ENCODE data around the gene BTBD16.

BTBD16 gene

GRCh38 chr10:122271076-122271475, at the start of gene BTBD16:
BTBD16 (plus strand) TSS chr10:122271296; CDS start chr10:122275082, 3,786 bp downstream.
- no peak for DNase-seq

- DNase-seq: no peak
These were observed 49.1 kb upstream of the BTBD16 start for GRCh38 chr10:122221958-122222357.

- DNase-seq: no peak
These were observed 48.5 kb upstream of the BTBD16 start for GRCh38 chr10:122222638-122223037.

GRCh38 chr10:122224159-122224558, 46.9 kb upstream of the BTBD16 start:
- DNase-seq: no peak

- no peak for DNase-seq
These were observed 45.8 kb upstream of the BTBD16 start for GRCh38 chr10:122225330-122225729.

GRCh38 chr10:122227754-122228153, 43.3 kb upstream of the BTBD16 start:
- no peak for DNase-seq

GRCh38 chr10:122229666-122230065, 41.4 kb upstream of the BTBD16 start:
- DNase-seq: no peak

- no peak for DNase-seq
These were observed 40.9 kb upstream of the BTBD16 start for GRCh38 chr10:122230222-122230621.

- DNase-seq: no peak
These were observed 38.3 kb upstream of the BTBD16 start for GRCh38 chr10:122232769-122233168.

GRCh38 chr10:122233857-122234348, 37.2 kb upstream of the BTBD16 start:
- no peak for DNase-seq

- DNase-seq: no peak
These were observed 36.7 kb upstream of the BTBD16 start for GRCh38 chr10:122234416-122234815.

GRCh38 chr10:122236690-122237306, 34.3 kb upstream of the BTBD16 start:
- DNase-seq: no peak

- no peak for DNase-seq
These were observed 33.6 kb upstream of the BTBD16 start for GRCh38 chr10:122237331-122237990.

- DNase-seq: no peak
These were observed 31.4 kb upstream of the BTBD16 start for GRCh38 chr10:122239578-122240257.

GRCh38 chr10:122240401-122240800, 30.7 kb upstream of the BTBD16 start:
- DNase-seq: no peak

- DNase-seq: no peak
These were observed 29.3 kb upstream of the BTBD16 start for GRCh38 chr10:122241836-122242235.

GRCh38 chr10:122243550-122243949, 27.5 kb upstream of the BTBD16 start:
- no peak for DNase-seq

GRCh38 chr10:122244001-122244975, 26.8 kb upstream of the BTBD16 start:
- no peak for DNase-seq

- DNase-seq: no peak
These were observed 26.0 kb upstream of the BTBD16 start for GRCh38 chr10:122245136-122245535.

GRCh38 chr10:122245897-122246296, 25.2 kb upstream of the BTBD16 start:
- DNase-seq: no peak

GRCh38 chr10:122246830-122247520, 24.1 kb upstream of the BTBD16 start:
- no peak for DNase-seq

Data from activated CD4-positive, alpha-beta T cell treated with anti-CD3 and anti-CD28 coated beads, Interleukin-2, amount 50 U/mL, for 4 hours (primary cell).